ENCODE results near the gene CD9. TPM values are rescaled to one million over a fixed set of nuclear protein-coding genes. Genes with fewer than 3 reads are reported as not detected.

The CD9 gene
- total RNA-seq, 1 donor from 2014 or later, result 437 TPM

- peak; percentile 39 to 69 for ATAC-seq
- H3K27me3 ChIP-seq (ENCODE audit: low read depth), result no peaks in the 10 kb centered on the region
- H3K4me1 ChIP-seq, result no peaks in the 10 kb centered on the region
- H3K36me3 ChIP-seq, result no peaks in the 10 kb centered on the region
- TF ChIP-seq CTCF (IDR thresholded peaks at IDR 0.05), result no peak
- no peaks in the 10 kb centered on the region for H3K9me3 ChIP-seq
- DNase-seq, result no peak
- intact Hi-C loops (cut with DNase I), result no loop called here
- no peak overlapping the region for H3K27ac ChIP-seq
- H3K4me3 ChIP-seq, result no peak overlapping the region
Observed at GRCh38 chr12:6161124-6161882, 38.9 kb upstream of the CD9 start.

- intact Hi-C loops (cut with DNase I), result no loop called here
- Histone ChIP-seq H3K4me3 (no peak overlapping the region), H3K4me1 (peaks cover 20% of the 10 kb centered on the region), H3K27ac (no peak overlapping the region), H3K27me3 (ENCODE audit: low read depth) (no peaks in the 10 kb centered on the region), H3K9me3 (no peaks in the 10 kb centered on the region), H3K36me3 (no peaks in the 10 kb centered on the region)
- DNase-seq, result no peak
- TF ChIP-seq CTCF (IDR thresholded peaks at IDR 0.05), result no peak
- no peak for ATAC-seq
Observed at GRCh38 chr12:6163416-6164060, 36.7 kb upstream of the CD9 start.

GRCh38 chr12:6165395-6165794, 34.8 kb upstream of the CD9 start:
- no peak for ATAC-seq
- no peak for DNase-seq
- no peak overlapping the region for H3K27ac ChIP-seq
- H3K4me1 ChIP-seq, result peaks cover 30% of the 10 kb centered on the region
- no peaks in the 10 kb centered on the region for H3K9me3 ChIP-seq
- H3K4me3 ChIP-seq, result no peak overlapping the region
- no peaks in the 10 kb centered on the region for H3K27me3 ChIP-seq (ENCODE audit: low read depth)
- TF ChIP-seq CTCF (IDR thresholded peaks at IDR 0.05), result no peak
- no peaks in the 10 kb centered on the region for H3K36me3 ChIP-seq
- intact Hi-C loops (cut with DNase I), result no loop called here

- TF ChIP-seq CTCF (IDR thresholded peaks at IDR 0.05), result no peak
- H3K27me3 ChIP-seq (ENCODE audit: low read depth), result no peaks in the 10 kb centered on the region
- H3K27ac ChIP-seq, result peak overlapping the region; percentile 76
- DNase-seq (no peak), ATAC-seq (no peak)
- H3K9me3 ChIP-seq, result no peaks in the 10 kb centered on the region
- no peak overlapping the region for H3K4me3 ChIP-seq
- H3K36me3 ChIP-seq, result no peaks in the 10 kb centered on the region
- intact Hi-C loops (cut with DNase I), result no loop called here
- peaks cover 30% of the 10 kb centered on the region for H3K4me1 ChIP-seq
Observed at GRCh38 chr12:6166808-6167207, 33.4 kb upstream of the CD9 start.

GRCh38 chr12:6167327-6168280, 32.6 kb upstream of the CD9 start:
- DNase-seq, result peak; percentile 86
- intact Hi-C loops (cut with DNase I), result no loop called here
- Histone ChIP-seq H3K36me3 (no peaks in the 10 kb centered on the region), H3K27ac (peak overlapping the region; percentile 76), H3K4me1 (peaks cover 30% of the 10 kb centered on the region), H3K27me3 (ENCODE audit: low read depth) (no peaks in the 10 kb centered on the region), H3K9me3 (no peaks in the 10 kb centered on the region), H3K4me3 (no peak overlapping the region)
- TF ChIP-seq CTCF (IDR thresholded peaks at IDR 0.05), result no peak
- peak; percentile 84 to 89 for ATAC-seq
